Astrocyte of the cerebellum (primary cell): ENCODE data around the gene LAG3.

Source experiments
- DNase-seq: peaks from one replicate; pipeline ENCODE4 v3.0.0-alpha.2; 2011; ENCODE audit warnings: low read depth
- H3K4me3 ChIP-seq: 2 replicates; pipeline ENCODE4 v1.5.1; 2011; ENCODE audit warnings: mild to moderate bottlenecking, low read depth, low read length, moderate library complexity
- in situ Hi-C: cut with HindIII; loops from 2 replicates; pipeline ENCODE4 v1.10.0; 2017; ENCODE audit warnings: low sequenced_read_pairs
- TF ChIP-seq, protein P1 (sequence below): IDR thresholded peaks from 2 replicates; pipeline ENCODE4 v1.5.1; 2012; ENCODE audit warnings: low read length, low read depth, moderate library complexity, mild to moderate bottlenecking; ENCODE audit errors: missing control alignments

The LAG3 gene

DNA sequence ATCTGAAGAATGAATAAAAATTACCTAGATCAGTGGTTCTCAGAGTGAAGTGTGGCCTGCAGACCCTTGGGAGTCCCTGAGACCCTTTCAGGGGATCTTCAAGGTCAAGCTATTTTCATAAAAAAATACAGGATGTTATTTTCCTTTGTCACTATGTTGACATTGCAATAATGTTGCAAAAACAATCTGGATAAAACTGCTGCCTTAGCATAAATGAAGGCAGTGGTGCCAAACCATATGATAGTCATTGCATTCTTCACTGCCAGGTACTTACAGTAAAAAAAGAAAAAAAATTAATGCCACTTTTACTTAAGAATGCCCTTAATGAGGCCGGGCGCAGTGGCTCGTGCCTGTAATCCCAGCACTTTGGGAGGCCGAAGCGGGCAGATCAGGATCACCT, 15.0 kb downstream of the LAG3 start:
- TF ChIP-seq, protein P1, sequence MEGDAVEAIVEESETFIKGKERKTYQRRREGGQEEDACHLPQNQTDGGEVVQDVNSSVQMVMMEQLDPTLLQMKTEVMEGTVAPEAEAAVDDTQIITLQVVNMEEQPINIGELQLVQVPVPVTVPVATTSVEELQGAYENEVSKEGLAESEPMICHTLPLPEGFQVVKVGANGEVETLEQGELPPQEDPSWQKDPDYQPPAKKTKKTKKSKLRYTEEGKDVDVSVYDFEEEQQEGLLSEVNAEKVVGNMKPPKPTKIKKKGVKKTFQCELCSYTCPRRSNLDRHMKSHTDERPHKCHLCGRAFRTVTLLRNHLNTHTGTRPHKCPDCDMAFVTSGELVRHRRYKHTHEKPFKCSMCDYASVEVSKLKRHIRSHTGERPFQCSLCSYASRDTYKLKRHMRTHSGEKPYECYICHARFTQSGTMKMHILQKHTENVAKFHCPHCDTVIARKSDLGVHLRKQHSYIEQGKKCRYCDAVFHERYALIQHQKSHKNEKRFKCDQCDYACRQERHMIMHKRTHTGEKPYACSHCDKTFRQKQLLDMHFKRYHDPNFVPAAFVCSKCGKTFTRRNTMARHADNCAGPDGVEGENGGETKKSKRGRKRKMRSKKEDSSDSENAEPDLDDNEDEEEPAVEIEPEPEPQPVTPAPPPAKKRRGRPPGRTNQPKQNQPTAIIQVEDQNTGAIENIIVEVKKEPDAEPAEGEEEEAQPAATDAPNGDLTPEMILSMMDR = no peak
- DNase-seq = no peak
- H3K4me3 ChIP-seq = no peak overlapping the region
- in situ Hi-C loops = no loop called here

DNA sequence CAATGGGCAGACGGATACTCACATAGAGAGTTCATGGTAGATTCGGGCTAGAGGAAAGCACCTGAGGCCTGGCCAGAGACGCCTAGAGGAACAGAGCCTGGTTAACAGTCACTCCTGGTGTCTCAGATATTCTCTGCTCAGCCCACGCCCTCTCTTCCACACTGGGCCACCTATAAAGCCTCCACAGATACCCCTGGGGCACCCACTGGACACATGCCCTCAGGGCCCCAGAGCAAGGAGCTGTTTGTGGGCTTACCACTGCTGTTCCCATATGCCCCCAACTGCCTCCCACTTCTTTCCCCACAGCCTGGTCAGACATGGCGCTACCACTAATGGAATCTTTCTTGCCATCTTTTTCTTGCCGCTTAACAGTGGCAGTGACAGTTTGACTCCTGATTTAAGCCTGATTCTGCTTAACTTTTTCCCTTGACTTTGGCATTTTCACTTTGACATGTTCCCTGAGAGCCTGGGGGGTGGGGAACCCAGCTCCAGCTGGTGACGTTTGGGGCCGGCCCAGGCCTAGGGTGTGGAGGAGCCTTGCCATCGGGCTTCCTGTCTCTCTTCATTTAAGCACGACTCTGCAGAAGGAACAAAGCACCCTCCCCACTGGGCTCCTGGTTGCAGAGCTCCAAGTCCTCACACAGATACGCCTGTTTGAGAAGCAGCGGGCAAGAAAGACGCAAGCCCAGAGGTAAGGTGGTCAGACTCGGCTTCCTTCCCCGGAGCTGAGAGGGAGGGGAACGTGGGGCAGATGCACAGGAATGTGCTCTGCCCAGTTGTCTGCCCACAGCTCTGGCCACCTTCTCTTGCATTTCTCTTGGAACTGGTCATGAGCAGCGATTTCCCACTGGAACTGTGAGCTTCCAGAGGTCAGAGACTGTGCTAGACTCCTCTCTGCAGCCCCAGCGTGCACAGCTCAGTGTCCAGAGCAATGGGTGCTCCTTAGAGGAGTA, 16.9 kb downstream of the LAG3 start, which contains the start of gene CD4:
Gene CD4, plus strand, starts transcription at position 557 of the 953 bp plus-strand sequence. CDS start 10,611 bp downstream, outside the sequence.
- DNase-seq = no peak
- TF ChIP-seq, protein P1 = no peak
- in situ Hi-C loops = no loop called here
- H3K4me3 ChIP-seq = no peak within 1 kb of the TSS

DNA sequence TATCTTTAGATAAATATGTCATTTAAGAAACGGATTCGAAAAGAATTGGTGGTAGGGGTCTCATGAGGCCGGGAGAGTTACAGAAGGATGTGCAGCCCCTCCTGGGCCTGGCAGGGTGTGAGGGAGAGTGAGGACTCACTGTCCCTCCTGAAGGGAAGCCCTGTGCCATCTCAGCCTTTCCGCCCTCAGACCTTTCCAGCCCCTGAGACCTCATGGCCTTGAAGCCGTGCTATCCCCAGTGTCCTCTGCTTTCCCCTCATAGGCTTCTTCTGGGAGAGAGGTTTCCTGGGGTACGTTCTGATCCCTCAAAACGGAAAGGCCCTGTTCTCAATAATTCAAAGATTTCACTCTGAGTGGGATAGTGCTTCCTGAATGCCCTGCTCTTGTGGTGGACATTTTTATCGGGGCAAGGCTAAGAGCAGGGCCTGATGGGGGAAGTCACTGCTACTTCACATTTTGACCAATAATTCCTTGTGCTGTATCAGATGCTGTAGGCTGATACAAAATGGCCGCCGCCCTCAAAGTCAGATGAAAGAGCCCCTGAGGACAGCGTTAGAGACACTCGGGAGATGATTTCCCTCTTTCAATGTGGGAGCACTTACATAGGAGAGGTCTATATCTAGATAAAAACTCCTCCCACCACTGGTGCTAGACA, 18.3 kb downstream of the LAG3 start:
- DNase-seq = no peak
- H3K4me3 ChIP-seq = no peak overlapping the region
- in situ Hi-C loops = loop anchor here (10.0 kb wide), 1 partner anchor 156 kb away; the partner anchor contains the start of gene LPAR5
- TF ChIP-seq, protein P1 = no peak

DNA sequence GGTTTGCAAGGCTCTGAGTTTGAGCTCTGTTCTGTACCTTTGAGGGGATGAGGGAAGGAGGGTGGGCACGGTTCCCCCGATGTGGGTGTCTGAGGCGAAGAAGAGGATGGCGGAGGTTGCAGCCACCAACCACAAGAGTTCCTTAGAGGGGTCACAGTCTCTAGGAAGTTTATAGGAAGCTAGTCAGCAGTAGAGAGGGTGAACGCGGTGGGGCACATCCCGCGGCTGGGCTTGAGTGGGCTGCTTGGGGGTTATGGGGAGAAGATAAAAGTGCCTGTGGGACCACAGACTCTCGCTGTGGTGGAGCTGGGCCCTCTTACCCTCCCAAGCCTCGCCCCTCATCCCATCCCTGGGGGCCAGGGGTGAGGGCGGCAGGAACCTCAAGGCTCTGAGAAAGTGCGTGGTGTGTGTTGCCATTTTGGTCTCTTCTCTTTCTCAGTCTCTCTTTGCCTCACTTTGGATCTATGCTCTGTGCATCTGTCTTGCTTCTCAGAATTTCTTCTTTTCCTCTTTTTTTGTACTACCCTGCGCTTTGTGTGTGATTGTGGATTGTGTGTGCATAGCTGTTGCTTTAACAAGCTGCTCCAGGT, 19.7 kb downstream of the LAG3 start:
- DNase-seq = no peak
- no peak overlapping the region for H3K4me3 ChIP-seq
- in situ Hi-C loops = loop anchor here (10.0 kb wide), 1 partner anchor 157 kb away; the partner anchor contains the start of gene LPAR5
- TF ChIP-seq, protein P1 = no peak

DNA sequence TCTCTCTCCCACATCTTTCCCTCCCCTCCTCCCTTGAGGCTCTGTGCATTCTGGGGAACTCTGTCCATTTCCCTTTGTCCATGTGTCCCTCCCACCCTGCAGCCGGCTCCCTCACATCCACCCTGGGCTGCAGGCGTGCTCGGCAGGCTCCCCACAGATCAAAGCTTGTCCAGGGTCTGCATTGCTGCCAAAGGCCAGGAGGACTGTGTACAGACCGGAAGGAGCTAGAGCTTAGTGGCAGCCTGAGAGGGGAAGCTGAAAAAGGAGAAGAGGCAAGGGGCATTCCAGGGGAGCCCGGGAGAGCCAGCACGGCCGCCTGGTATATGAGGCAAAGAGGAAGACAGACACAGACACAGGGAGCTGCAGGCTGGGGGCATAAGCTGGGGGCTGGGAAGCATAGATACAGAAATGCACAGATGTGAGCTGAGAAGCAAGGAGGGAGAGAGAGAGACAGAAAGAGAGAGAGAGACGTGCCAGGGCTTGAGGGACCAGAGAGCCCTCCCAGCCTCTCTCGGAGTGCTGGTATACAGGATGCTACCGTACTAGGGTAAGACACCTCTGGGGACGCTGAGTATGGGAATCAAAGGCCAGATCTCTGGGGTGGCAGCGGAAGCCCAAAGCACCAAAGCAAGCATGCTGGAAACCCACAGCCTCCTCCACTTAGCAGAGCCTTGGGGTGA, 20.3 kb downstream of the LAG3 start:
- TF ChIP-seq, protein P1 = no peak
- DNase-seq = no peak
- H3K4me3 ChIP-seq = no peak overlapping the region
- in situ Hi-C loops = loop anchor here (10.0 kb wide), 1 partner anchor 158 kb away; the partner anchor contains the start of gene LPAR5
